Esophagus muscularis mucosa (tissue), 2 donors: ENCODE data around the gene ADA.

Source experiments
- POLR2A ChIP-seq: fragments of 450-650 bp; IDR thresholded peaks from one replicate; pipeline ENCODE4 v1.6.1; 2017; ENCODE audit warnings: antibody characterized with exemption, moderate library complexity, mild to moderate bottlenecking, low read depth
- POLR2AphosphoS5 ChIP-seq, 2 donors: sonication (generic); formaldehyde crosslinking; IDR thresholded peaks; one replicate each; pipeline ENCODE4 v1.6.1; 2017; ENCODE audit warnings: antibody characterized with exemption in 2 of 2

DNA sequence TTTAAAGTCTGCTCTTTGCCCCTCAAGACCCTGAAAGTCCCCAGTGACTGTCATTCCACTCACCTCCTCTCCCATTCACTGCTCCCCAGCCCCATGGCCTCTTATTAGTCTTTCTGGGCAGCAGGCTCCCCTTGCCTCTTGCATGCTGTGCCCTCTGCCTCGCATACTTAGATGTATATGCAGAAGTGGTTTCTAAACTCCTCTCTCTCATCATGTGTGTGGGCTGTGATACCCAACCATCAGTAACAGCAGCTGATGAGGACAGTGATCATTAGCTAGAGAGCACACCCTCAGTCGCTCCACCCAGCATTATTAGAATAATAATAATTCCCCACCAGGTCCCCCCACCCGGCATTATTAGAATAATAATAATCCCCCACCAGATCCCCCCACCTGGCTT lies 54.6 kb downstream of the ADA start:
- TF ChIP-seq POLR2AphosphoS5 (IDR thresholded peaks at IDR 0.05) (no peak), POLR2A (no peak)
